H9 (cell line): ENCODE data around the gene POMGNT2. TPM values are rescaled to one million over a fixed set of nuclear protein-coding genes. Genes with fewer than 3 reads are reported as not detected.
A peak's percentile ranks its signal among the peaks of the same experiment; 100 is the strongest.

Experiments used
- DNase-seq: peaks from one replicate; pipeline ENCODE4 v3.0.0-alpha.2; 2017
- H2AFZ ChIP-seq: one replicate; pipeline ENCODE4 v1.6.1; 2013; ENCODE audit warnings: mild to moderate bottlenecking, low read length, control low read depth, moderate library complexity
- H2AK5ac ChIP-seq: 2 replicates; pipeline ENCODE4 v1.6.1; 2013; ENCODE audit warnings: low read length, control low read depth, mixed read lengths; ENCODE audit not compliant: insufficient read length
- H2BK120ac ChIP-seq: one replicate; pipeline ENCODE4 v1.6.1; 2013; ENCODE audit warnings: low read depth, mild to moderate bottlenecking, low read length, control low read depth, inconsistent platforms; ENCODE audit not compliant: poor library complexity, severe bottlenecking
- H2BK12ac ChIP-seq: 2 replicates; pipeline ENCODE4 v1.6.1; 2013; ENCODE audit warnings: low read length, control low read depth, mixed read lengths, low read depth; ENCODE audit not compliant: insufficient read length
- H2BK15ac ChIP-seq: 2 replicates; pipeline ENCODE4 v1.6.1; 2013; ENCODE audit warnings: low read depth, low read length, control low read depth
- H2BK20ac ChIP-seq: one replicate; pipeline ENCODE4 v1.6.1; 2013; ENCODE audit warnings: low read depth, mild to moderate bottlenecking, low read length, control low read depth, inconsistent platforms; ENCODE audit not compliant: poor library complexity, severe bottlenecking
- H2BK5ac ChIP-seq: 2 replicates; pipeline ENCODE4 v1.6.1; 2013; ENCODE audit warnings: low read length, control low read depth, mixed read lengths; ENCODE audit not compliant: insufficient read length
- H3K14ac ChIP-seq: 2 replicates; pipeline ENCODE4 v1.6.1; 2013; ENCODE audit warnings: low read length, control low read depth; ENCODE audit not compliant: insufficient read depth
- H3K18ac ChIP-seq: 2 replicates; pipeline ENCODE4 v1.6.1; 2013; ENCODE audit warnings: low read depth, mild to moderate bottlenecking, mixed read lengths, low read length, control low read depth; ENCODE audit not compliant: insufficient read length
- H3K23ac ChIP-seq: 2 replicates; pipeline ENCODE4 v1.6.1; 2013; ENCODE audit warnings: low read length, control low read depth, mixed read lengths, low read depth; ENCODE audit not compliant: insufficient read length
- H3K23me2 ChIP-seq: 2 replicates; pipeline ENCODE4 v1.6.1; 2013; ENCODE audit warnings: low read depth, mild to moderate bottlenecking, mixed read lengths, low read length, control low read depth; ENCODE audit not compliant: insufficient read length, poor library complexity, severe bottlenecking
- H3K27ac ChIP-seq: 2 replicates; pipeline ENCODE4 v1.5.1; 2013; ENCODE audit warnings: low read length, control low read depth, mixed read lengths, low read depth; ENCODE audit not compliant: insufficient read length
- H3K27me3 ChIP-seq: 2 replicates; pipeline ENCODE4 v1.6.1; 2013; ENCODE audit warnings: low read length, control low read depth, inconsistent platforms; ENCODE audit not compliant: insufficient read depth
- H3K4ac ChIP-seq: 2 replicates; pipeline ENCODE4 v1.6.1; 2013; ENCODE audit warnings: low read depth, mild to moderate bottlenecking, control low read depth, inconsistent platforms, low read length, moderate library complexity
- H3K4me1 ChIP-seq: 2 replicates; pipeline ENCODE4 v1.6.1; 2013; ENCODE audit warnings: low read length, control low read depth, inconsistent platforms; ENCODE audit not compliant: insufficient read depth
- H3K4me2 ChIP-seq: 2 replicates; pipeline ENCODE4 v1.6.1; 2013; ENCODE audit warnings: low read length, control low read depth, mixed read lengths; ENCODE audit not compliant: insufficient read length, insufficient read depth
- H3K56ac ChIP-seq: 2 replicates; pipeline ENCODE4 v1.6.1; 2013; ENCODE audit warnings: low read depth, mild to moderate bottlenecking, mixed read lengths, low read length, control low read depth; ENCODE audit not compliant: insufficient read length
- H3K79me1 ChIP-seq: 2 replicates; pipeline ENCODE4 v1.6.1; 2013; ENCODE audit warnings: low read depth, mild to moderate bottlenecking, moderate library complexity, low read length, control low read depth, inconsistent platforms; ENCODE audit not compliant: insufficient read depth, poor library complexity, severe bottlenecking
- H3K79me2 ChIP-seq: 2 replicates; pipeline ENCODE4 v1.6.1; 2013; ENCODE audit warnings: low read length, control low read depth, inconsistent platforms; ENCODE audit not compliant: insufficient read depth
- H3K9ac ChIP-seq: 2 replicates; pipeline ENCODE4 v1.6.1; 2013; ENCODE audit warnings: low read length, control low read depth, mixed read lengths; ENCODE audit not compliant: insufficient read length; ENCODE audit errors: extremely low read depth
- H3K9me3 ChIP-seq: one replicate; pipeline ENCODE4 v1.6.1; 2013; ENCODE audit warnings: low read depth, low read length, inconsistent platforms; ENCODE audit not compliant: control insufficient read depth
- H3T11ph ChIP-seq: one replicate; pipeline ENCODE4 v1.6.1; 2013; ENCODE audit warnings: mild to moderate bottlenecking, low read length, control low read depth, inconsistent platforms
- H4K20me1 ChIP-seq: one replicate; pipeline ENCODE4 v1.6.1; 2013; ENCODE audit not compliant: control insufficient read depth, insufficient read length, insufficient read depth
- H4K5ac ChIP-seq: 2 replicates; pipeline ENCODE4 v1.6.1; 2013; ENCODE audit warnings: low read depth, mild to moderate bottlenecking, mixed read lengths, low read length, control low read depth; ENCODE audit not compliant: insufficient read length
- H4K8ac ChIP-seq: replicated peaks from 2 replicates; pipeline ENCODE4 v1.6.1; 2013; ENCODE audit warnings: low read length, control low read depth, mixed read lengths, low read depth; ENCODE audit not compliant: insufficient read length
- H4K91ac ChIP-seq: 2 replicates; pipeline ENCODE4 v1.6.1; 2013; ENCODE audit warnings: low read depth, mild to moderate bottlenecking, moderate library complexity, mixed read lengths, low read length, control low read depth; ENCODE audit not compliant: insufficient read length
- H3K27ac Mint-ChIP-seq, 3 experiments: 2 replicates in 2 of 3; 3 replicates in 1 of 3; pipeline ENCODE4 v1.8.0; 2020 to 2021; ENCODE audit warnings: mixed read lengths in 3 of 3, mild to moderate bottlenecking in 1 of 3, moderate library complexity in 1 of 3
- H3K27me3 Mint-ChIP-seq: 2 replicates; pipeline ENCODE4 v1.8.0; 2021; ENCODE audit warnings: low read depth, mild to moderate bottlenecking, moderate library complexity, mixed read lengths
- H3K36me3 Mint-ChIP-seq, 3 experiments: 2 replicates in 2 of 3; 3 replicates in 1 of 3; pipeline ENCODE4 v1.8.0; 2020 to 2021; ENCODE audit warnings: low read depth in 3 of 3, mixed read lengths in 3 of 3; ENCODE audit not compliant: insufficient read depth in 1 of 3
- H3K4me1 Mint-ChIP-seq, 2 experiments: 2 replicates each; pipeline ENCODE4 v1.8.0; 2020; ENCODE audit warnings: mixed read lengths in 2 of 2
- H3K4me3 Mint-ChIP-seq, 2 experiments: 2 replicates in 1 of 2; 3 replicates in 1 of 2; pipeline ENCODE4 v1.8.0; 2020 to 2021; ENCODE audit warnings: mild to moderate bottlenecking in 2 of 2, mixed read lengths in 2 of 2, moderate library complexity in 1 of 2
- H3K9me3 Mint-ChIP-seq, 2 experiments: 2 replicates in 1 of 2; 3 replicates in 1 of 2; pipeline ENCODE4 v1.8.0; 2020; ENCODE audit warnings: mild to moderate bottlenecking in 2 of 2, mixed read lengths in 2 of 2, moderate library complexity in 1 of 2
- CTCF ChIP-seq: fragments of 200-600 bp; sonication (generic); conservative IDR thresholded peaks from 3 replicates; pipeline ENCODE4 v1.8.0; 2021; ENCODE audit warnings: antibody characterized with exemption, mild to moderate bottlenecking
- WGBS: extraction: QIAGEN DNeasy Blood & Tissue Kit; methylation state at CpG from one replicate; pipeline ENCODE4 v1.1.7; 2013; ENCODE audit warnings: missing lambda C conversion rate, low lambda C conversion rate, mixed read lengths; ENCODE audit not compliant: insufficient read length; ENCODE audit errors: extremely low coverage; 5-methylcytosine and 5-hydroxymethylcytosine counted together
- total RNA-seq: library from RNA; stranded (reverse); gene quantifications from 2 replicates; pipeline ENCODE4 v1.2.1, GENCODE V29; 2021

POMGNT2 gene
- total RNA-seq, 1 experiment from 2014 or later: 14.0 TPM

GRCh38 chr3:43153216-43154083 is 47.6 kb upstream of the POMGNT2 start:
- Histone ChIP-seq H4K5ac (no peak overlapping the region), H2AK5ac (no peak overlapping the region), H3K14ac (no peak overlapping the region; the same call in 1 of the 2 replicates), H3K4me2 (no peak overlapping the region), H2BK120ac (no peak overlapping the region), H3K27ac (no peak overlapping the region), H3K23me2 (no peaks in the 10 kb centered on the region), H3K18ac (no peak overlapping the region), H4K91ac (no peak overlapping the region), H3K23ac (no peak overlapping the region), H4K8ac (no peak overlapping the region), H2BK12ac (no peak overlapping the region), H3K79me1 (no peaks in the 10 kb centered on the region), H4K20me1 (no peaks in the 10 kb centered on the region), H3K4ac (no peak overlapping the region), H3K9ac (no peak overlapping the region), H2AFZ (no peak overlapping the region), H3K27me3 (no peaks in the 10 kb centered on the region), H2BK5ac (no peak overlapping the region), H3K56ac (no peak overlapping the region), H3T11ph (no peak overlapping the region), H3K79me2 (no peaks in the 10 kb centered on the region), H2BK20ac (no peak overlapping the region), H3K4me1 (no peaks in the 10 kb centered on the region), H2BK15ac (no peak overlapping the region), H3K9me3 (no peaks in the 10 kb centered on the region)
- Mint-ChIP-seq H3K9me3 (no peaks in the 10 kb centered on the region; a peak in 1 of 5 replicates), H3K27ac (peak overlapping the region in 1 of 3 experiments; percentile 77; a peak in 1 of 7 replicates), H3K27me3 (peaks cover 21% of the 10 kb centered on the region), H3K36me3 (no peaks in the 10 kb centered on the region), H3K4me1 (peaks cover 3 to 6% of the 10 kb centered on the region in 2 experiments; a peak in 3 of 4 replicates), H3K4me3 (no peak overlapping the region)
- WGBS: no CpG with 5 or more reads among the region's 19 CpGs
- TF ChIP-seq CTCF: no peak
- DNase-seq: no peak
